ENCODE measurements around the gene TACC2. TPM values are rescaled to one million over a fixed set of nuclear protein-coding genes. Genes with fewer than 3 reads are reported as not detected.
A peak's percentile ranks its signal among the peaks of the same experiment; 100 is the strongest.

TACC2 gene
- total RNA-seq, 1 donor from 2014 or later: 71.2 TPM

DNA sequence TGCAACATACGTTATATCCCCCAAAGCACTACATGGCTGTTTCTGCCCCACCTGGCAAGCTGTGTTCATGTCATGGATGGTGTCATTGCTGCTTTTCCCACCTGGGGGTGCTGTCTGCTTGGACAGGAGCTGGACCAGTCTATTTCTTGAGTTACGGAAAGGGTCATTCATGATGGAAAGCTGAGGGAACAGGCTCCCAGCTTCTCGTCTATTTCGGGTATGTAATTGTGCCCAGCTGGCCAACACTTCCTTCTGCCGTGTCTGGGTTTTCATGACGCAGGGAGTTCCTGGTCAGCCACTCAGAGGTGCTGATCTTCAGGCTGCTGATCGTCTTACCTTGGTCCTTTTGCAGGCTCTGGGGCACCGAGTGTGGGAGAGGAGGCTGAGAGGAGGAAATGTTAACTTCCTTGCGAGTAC lies 290.8 kb downstream of the TACC2 start:
- no peak overlapping the region for H3K4me3 Mint-ChIP-seq
- no peaks in the 10 kb centered on the region for H3K36me3 Mint-ChIP-seq
- peaks cover 6% of the 10 kb centered on the region for H3K4me1 Mint-ChIP-seq (ENCODE audit: unreplicated experiment)
- H3K27me3 Mint-ChIP-seq: peaks cover 3% of the 10 kb centered on the region
- TF ChIP-seq, protein P1, sequence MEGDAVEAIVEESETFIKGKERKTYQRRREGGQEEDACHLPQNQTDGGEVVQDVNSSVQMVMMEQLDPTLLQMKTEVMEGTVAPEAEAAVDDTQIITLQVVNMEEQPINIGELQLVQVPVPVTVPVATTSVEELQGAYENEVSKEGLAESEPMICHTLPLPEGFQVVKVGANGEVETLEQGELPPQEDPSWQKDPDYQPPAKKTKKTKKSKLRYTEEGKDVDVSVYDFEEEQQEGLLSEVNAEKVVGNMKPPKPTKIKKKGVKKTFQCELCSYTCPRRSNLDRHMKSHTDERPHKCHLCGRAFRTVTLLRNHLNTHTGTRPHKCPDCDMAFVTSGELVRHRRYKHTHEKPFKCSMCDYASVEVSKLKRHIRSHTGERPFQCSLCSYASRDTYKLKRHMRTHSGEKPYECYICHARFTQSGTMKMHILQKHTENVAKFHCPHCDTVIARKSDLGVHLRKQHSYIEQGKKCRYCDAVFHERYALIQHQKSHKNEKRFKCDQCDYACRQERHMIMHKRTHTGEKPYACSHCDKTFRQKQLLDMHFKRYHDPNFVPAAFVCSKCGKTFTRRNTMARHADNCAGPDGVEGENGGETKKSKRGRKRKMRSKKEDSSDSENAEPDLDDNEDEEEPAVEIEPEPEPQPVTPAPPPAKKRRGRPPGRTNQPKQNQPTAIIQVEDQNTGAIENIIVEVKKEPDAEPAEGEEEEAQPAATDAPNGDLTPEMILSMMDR (conservative IDR thresholded peaks at IDR 0.05): peak; percentile 76
- no peak overlapping the region for H3K27ac Mint-ChIP-seq
- H3K9me3 Mint-ChIP-seq: no peaks in the 10 kb centered on the region
- no peak for DNase-seq (ENCODE audit: extremely low spot score, unreplicated experiment)

GRCh38 chr10:122280156-122280555 lies 291.2 kb downstream of the TACC2 start:
- H3K4me3 Mint-ChIP-seq: no peak overlapping the region
- DNase-seq (ENCODE audit: extremely low spot score, unreplicated experiment): no peak
- TF ChIP-seq, protein P1 (conservative IDR thresholded peaks at IDR 0.05): no peak
- H3K27me3 Mint-ChIP-seq: peaks cover 3% of the 10 kb centered on the region
- H3K27ac Mint-ChIP-seq: no peak overlapping the region
- H3K36me3 Mint-ChIP-seq: no peaks in the 10 kb centered on the region
- H3K4me1 Mint-ChIP-seq (ENCODE audit: unreplicated experiment): peaks cover 6% of the 10 kb centered on the region
- no peaks in the 10 kb centered on the region for H3K9me3 Mint-ChIP-seq

DNA sequence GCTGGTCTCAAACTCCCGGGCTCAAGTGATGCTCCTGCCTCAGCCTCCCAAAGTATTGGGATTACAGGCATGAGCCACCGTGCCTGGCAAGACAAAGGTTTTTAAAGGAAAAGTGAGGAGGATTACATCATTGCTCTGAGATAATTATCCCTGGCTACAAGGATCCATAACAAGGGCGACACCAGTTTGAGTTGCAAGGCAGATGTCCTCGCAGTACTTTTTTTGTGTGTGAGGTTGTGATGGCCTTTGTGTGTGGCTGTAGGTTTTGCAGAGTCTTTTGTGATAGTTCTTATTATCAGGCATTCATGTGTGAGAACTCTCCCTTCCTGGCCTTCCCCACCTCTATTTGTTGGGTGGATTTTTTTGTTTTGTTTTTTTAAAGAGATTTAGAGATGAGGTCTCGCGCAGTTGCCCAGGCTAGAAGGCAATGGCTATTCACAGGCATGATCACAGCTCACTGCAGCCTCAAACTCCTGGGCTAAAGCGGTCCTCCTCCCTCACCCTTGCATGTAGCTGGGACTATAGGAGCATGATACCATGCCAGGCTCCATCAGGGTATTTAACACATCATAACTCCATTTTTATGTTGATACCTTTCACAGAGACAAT lies 292.2 kb downstream of the TACC2 start:
- Mint-ChIP-seq H3K27me3 (peaks cover 3% of the 10 kb centered on the region), H3K36me3 (no peaks in the 10 kb centered on the region), H3K9me3 (no peaks in the 10 kb centered on the region), H3K27ac (no peak overlapping the region), H3K4me1 (ENCODE audit: unreplicated experiment) (peaks cover 6% of the 10 kb centered on the region), H3K4me3 (no peak overlapping the region)
- TF ChIP-seq, protein P1 (conservative IDR thresholded peaks at IDR 0.05): no peak
- DNase-seq (ENCODE audit: extremely low spot score, unreplicated experiment): no peak

- H3K4me3 Mint-ChIP-seq: no peak overlapping the region
- DNase-seq (ENCODE audit: extremely low spot score, unreplicated experiment): no peak
- no peaks in the 10 kb centered on the region for H3K9me3 Mint-ChIP-seq
- peaks cover 6% of the 10 kb centered on the region for H3K4me1 Mint-ChIP-seq (ENCODE audit: unreplicated experiment)
- H3K36me3 Mint-ChIP-seq: no peaks in the 10 kb centered on the region
- H3K27me3 Mint-ChIP-seq: peaks cover 3% of the 10 kb centered on the region
- TF ChIP-seq, protein P1 (conservative IDR thresholded peaks at IDR 0.05): no peak
- H3K27ac Mint-ChIP-seq: no peak overlapping the region
Measured at GRCh38 chr10:122281751-122282150, 292.8 kb downstream of the TACC2 start.

DNA sequence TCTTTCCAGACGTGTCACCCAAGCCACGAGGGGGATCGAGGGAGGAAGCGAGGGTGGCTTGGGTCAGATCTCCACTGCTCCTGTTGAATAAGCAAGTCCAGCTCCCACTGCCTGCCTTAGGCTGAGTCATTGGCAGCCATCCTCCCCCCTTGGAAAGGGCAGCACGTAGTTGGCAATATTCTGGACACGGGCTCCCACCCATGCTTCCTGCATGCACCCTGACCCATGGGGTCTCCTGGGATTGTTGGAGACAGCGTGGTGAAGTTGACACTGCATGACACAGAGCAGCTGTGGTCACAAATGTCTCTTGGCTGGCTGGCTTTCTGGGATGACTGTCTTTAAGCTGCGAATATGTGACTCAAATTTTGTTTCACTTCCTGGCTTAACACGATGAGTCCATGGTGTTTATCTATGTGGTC lies 293.3 kb downstream of the TACC2 start:
- Mint-ChIP-seq H3K36me3 (no peaks in the 10 kb centered on the region), H3K27ac (no peak overlapping the region), H3K27me3 (peaks cover 3% of the 10 kb centered on the region), H3K4me1 (ENCODE audit: unreplicated experiment) (peaks cover 9% of the 10 kb centered on the region), H3K4me3 (no peak overlapping the region), H3K9me3 (no peaks in the 10 kb centered on the region)
- DNase-seq (ENCODE audit: extremely low spot score, unreplicated experiment): peak; percentile 18
- TF ChIP-seq, protein P1 (conservative IDR thresholded peaks at IDR 0.05): no peak
